Panc1 (cell line): ENCODE data around the gene RFX2.

Experiments used
- CTCF ChIP-seq: fragments of 450-650 bp; IDR thresholded peaks from 2 replicates; pipeline ENCODE4 v1.5.1; 2017; ENCODE audit warnings: mild to moderate bottlenecking
- POLR2AphosphoS5 ChIP-seq: IDR thresholded peaks from 2 replicates; pipeline ENCODE4 v1.6.1; 2012; ENCODE audit warnings: mild to moderate bottlenecking, low read depth, low read length, moderate library complexity
- SIN3A ChIP-seq: IDR thresholded peaks from 2 replicates; pipeline ENCODE4 v1.6.1; 2012; ENCODE audit warnings: low read depth, mild to moderate bottlenecking, low read length, moderate library complexity, borderline replicate concordance; ENCODE audit not compliant: insufficient read depth
- TCF7L2 ChIP-seq: IDR thresholded peaks from 2 replicates; pipeline ENCODE4 v1.6.1; 2011; ENCODE audit warnings: mild to moderate bottlenecking, low read depth, low read length, inconsistent platforms
- TF ChIP-seq, protein P1 (sequence below), 2 experiments: IDR thresholded peaks; 2 replicates each; pipeline ENCODE4 v1.6.1; 2011 to 2012; ENCODE audit warnings: low read depth in 2 of 2, control low read depth in 1 of 2, low read length in 1 of 2, mild to moderate bottlenecking in 1 of 2, moderate library complexity in 1 of 2; ENCODE audit not compliant: insufficient read depth in 1 of 2

- TF ChIP-seq CTCF (no peak), POLR2AphosphoS5 (no peak), SIN3A (no peak), TCF7L2 (no peak)
- TF ChIP-seq, protein P1, sequence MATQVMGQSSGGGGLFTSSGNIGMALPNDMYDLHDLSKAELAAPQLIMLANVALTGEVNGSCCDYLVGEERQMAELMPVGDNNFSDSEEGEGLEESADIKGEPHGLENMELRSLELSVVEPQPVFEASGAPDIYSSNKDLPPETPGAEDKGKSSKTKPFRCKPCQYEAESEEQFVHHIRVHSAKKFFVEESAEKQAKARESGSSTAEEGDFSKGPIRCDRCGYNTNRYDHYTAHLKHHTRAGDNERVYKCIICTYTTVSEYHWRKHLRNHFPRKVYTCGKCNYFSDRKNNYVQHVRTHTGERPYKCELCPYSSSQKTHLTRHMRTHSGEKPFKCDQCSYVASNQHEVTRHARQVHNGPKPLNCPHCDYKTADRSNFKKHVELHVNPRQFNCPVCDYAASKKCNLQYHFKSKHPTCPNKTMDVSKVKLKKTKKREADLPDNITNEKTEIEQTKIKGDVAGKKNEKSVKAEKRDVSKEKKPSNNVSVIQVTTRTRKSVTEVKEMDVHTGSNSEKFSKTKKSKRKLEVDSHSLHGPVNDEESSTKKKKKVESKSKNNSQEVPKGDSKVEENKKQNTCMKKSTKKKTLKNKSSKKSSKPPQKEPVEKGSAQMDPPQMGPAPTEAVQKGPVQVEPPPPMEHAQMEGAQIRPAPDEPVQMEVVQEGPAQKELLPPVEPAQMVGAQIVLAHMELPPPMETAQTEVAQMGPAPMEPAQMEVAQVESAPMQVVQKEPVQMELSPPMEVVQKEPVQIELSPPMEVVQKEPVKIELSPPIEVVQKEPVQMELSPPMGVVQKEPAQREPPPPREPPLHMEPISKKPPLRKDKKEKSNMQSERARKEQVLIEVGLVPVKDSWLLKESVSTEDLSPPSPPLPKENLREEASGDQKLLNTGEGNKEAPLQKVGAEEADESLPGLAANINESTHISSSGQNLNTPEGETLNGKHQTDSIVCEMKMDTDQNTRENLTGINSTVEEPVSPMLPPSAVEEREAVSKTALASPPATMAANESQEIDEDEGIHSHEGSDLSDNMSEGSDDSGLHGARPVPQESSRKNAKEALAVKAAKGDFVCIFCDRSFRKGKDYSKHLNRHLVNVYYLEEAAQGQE (IDR thresholded peaks at IDR 0.05; ENCODE audit: insufficient read depth in 1 of 2, low read depth in 2 of 2, low read length in 1 of 2) = no peak
These were observed 116.5 kb downstream of the RFX2 start for GRCh38 chr19:5993648-5994358.
